ENCODE measurements around the gene FBXL3.

DNA sequence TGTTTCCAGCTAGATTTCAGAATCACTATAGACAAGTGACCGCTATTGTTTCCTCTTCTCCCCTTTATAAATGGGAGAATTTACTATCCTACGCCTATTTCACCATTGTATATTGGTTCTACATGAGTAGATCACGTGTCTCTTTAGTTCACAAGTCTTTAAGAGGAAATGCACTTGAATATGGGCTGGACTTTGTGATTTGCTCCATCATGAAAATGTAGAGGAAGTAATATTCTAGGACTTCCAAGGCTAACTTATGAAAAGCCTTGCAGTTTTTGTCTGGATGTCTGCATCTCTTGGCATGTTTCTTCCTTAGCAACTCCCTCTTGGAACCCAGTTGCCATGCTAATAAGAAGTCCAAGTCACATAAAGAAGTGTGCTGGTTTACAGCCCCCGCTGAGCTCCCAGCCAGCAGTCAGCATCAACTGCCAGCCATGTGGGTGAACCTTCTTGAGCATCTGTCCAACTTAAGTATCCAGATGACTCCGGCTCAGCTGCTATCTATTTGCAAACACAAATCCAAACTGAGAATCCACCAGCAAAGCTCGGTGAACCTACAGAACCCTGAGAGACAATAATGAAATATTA lies 4.8 kb upstream of the FBXL3 start:
- TF ChIP-seq, protein P1, sequence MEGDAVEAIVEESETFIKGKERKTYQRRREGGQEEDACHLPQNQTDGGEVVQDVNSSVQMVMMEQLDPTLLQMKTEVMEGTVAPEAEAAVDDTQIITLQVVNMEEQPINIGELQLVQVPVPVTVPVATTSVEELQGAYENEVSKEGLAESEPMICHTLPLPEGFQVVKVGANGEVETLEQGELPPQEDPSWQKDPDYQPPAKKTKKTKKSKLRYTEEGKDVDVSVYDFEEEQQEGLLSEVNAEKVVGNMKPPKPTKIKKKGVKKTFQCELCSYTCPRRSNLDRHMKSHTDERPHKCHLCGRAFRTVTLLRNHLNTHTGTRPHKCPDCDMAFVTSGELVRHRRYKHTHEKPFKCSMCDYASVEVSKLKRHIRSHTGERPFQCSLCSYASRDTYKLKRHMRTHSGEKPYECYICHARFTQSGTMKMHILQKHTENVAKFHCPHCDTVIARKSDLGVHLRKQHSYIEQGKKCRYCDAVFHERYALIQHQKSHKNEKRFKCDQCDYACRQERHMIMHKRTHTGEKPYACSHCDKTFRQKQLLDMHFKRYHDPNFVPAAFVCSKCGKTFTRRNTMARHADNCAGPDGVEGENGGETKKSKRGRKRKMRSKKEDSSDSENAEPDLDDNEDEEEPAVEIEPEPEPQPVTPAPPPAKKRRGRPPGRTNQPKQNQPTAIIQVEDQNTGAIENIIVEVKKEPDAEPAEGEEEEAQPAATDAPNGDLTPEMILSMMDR (IDR thresholded peaks at IDR 0.05; ENCODE audit: low read depth, low read length, missing input control): no peak
- TF ChIP-seq GABPA (IDR thresholded peaks at IDR 0.05 in 1 of 2, conservative IDR thresholded peaks at IDR 0.05 in 1 of 2) (no peak), SP1 (IDR thresholded peaks at IDR 0.05) (no peak)
- TF ChIP-seq, protein P2, sequence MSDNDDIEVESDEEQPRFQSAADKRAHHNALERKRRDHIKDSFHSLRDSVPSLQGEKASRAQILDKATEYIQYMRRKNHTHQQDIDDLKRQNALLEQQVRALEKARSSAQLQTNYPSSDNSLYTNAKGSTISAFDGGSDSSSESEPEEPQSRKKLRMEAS (IDR thresholded peaks at IDR 0.05): no peak

All from liver (tissue), 3 donors.